Caki2 (cell line): ENCODE measurements around the gene MANBA. TPM values are rescaled to one million over a fixed set of nuclear protein-coding genes. Genes with fewer than 3 reads are reported as not detected.
"Not testable (repeated sequence)": the region's sequence is repeated elsewhere in the genome, so short reads cannot be mapped to it uniquely, and the experiment has no call there.

Experiments used
- DNase-seq: peaks from one replicate; pipeline ENCODE4 v3.0.0-alpha.2; 2015; ENCODE audit warnings: low read depth
- in situ Hi-C: cut with HindIII; loops from 2 replicates; pipeline ENCODE4 v1.10.0; 2016; ENCODE audit warnings: low sequenced_read_pairs, low pct_unique_long_range_greater_than_20kb, mixed read lengths
- total RNA-seq: library from RNA; depleted of rRNA; stranded (reverse); fragments of >200 nt; shearing (Covaris generic); gene quantifications from 2 replicates; pipeline ENCODE4 v1.2.3, GENCODE V29; 2014; ENCODE audit warnings: low replicate concordance

MANBA gene
- total RNA-seq, 1 experiment from 2014 or later = 17.8 TPM

DNA sequence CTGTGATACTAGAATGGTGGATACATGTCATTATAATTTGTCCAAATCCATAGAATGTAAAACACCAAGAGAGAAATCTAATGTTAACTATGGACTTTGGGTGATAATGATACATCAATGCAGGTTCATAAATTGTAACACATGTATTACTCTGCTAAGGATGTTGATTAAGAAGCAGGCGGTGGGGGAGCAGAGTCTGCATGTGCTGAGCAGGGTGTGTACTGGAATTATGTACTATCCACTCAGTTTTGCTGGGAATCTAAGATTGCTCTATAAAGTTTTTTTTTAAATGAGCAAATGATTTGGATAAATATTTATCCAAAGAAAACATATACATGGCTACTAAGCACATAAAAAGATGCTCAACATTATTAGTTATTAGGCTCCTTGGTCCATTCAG lies 15.0 kb upstream of the MANBA start:
- no peak for DNase-seq
- in situ Hi-C loops = no loop called here

DNA sequence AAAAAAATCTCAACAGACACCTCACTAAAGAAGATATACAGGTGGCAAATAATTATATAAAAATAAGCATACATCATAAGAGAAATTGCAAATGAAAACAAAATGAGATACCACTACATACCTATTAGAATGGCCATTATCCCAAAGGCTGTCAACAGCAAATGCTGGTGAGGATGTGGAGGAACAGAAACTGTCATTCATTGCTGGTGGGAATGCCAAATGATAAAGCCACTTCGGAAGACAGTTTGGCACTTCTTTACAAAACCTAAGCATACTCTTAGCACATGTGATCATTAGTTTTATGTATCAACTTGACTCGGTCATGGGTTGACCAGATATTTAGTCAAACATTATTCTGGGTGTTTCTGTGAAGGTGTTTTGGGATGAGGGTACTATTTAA lies 13.5 kb upstream of the MANBA start:
- in situ Hi-C loops = no loop called here
- no peak for DNase-seq

DNA sequence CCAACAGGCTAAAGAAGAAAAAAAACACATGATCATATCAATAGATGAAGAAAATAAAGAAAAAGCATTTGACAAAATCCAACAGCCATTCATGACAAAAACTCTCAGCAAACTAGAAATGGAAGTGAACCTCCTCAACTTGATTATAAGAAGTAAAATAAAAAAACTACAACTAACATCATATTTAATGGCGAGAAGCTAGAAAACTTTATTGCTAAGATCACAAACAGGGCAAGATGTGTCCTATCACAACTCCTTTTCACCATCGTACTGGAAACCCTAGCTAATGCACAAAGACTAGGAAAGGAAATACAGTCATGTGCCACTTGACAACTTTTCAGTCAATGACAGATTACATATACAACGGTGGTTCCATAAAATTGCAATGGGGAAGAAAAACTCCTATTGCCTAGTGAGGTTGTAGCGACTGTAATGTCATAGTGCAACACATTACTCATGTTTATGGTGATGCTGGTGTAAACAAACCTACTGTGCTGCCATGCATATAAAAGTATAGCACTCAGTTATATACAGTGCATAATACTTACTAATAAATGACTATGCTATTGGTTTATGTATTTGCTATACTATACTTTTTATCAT lies 12.1 kb upstream of the MANBA start:
- no peak for DNase-seq
- in situ Hi-C loops = no loop called here

GRCh38 chr4:102764901-102765300 lies 4.1 kb upstream of the MANBA start:
- DNase-seq = no peak
- in situ Hi-C loops = no loop called here

- in situ Hi-C loops = no loop called here
- no peak for DNase-seq
Observed at GRCh38 chr4:102761906-102762305, 1.1 kb upstream of the MANBA start.

DNA sequence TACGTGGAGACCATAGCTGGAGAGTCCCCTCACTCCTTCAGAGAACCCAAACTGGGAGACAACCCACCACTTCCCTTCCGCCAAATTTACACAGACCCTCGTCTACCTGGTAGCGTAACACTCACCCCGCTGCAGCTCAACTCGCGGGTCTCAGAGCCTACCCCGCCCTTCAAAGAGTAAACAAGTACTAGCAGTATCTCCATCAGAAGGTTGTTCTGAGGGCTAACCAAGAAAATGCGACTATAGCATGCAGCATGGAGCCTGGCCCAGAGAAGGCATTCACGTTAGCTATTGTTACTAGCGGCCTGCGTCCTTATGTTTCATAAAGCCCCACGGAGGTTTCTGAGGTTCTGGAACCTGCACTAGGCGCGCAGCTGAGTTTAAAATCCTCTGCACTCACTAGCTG lies 531 bp upstream of the MANBA start:
- in situ Hi-C loops = no loop called here
- no peak for DNase-seq

DNA sequence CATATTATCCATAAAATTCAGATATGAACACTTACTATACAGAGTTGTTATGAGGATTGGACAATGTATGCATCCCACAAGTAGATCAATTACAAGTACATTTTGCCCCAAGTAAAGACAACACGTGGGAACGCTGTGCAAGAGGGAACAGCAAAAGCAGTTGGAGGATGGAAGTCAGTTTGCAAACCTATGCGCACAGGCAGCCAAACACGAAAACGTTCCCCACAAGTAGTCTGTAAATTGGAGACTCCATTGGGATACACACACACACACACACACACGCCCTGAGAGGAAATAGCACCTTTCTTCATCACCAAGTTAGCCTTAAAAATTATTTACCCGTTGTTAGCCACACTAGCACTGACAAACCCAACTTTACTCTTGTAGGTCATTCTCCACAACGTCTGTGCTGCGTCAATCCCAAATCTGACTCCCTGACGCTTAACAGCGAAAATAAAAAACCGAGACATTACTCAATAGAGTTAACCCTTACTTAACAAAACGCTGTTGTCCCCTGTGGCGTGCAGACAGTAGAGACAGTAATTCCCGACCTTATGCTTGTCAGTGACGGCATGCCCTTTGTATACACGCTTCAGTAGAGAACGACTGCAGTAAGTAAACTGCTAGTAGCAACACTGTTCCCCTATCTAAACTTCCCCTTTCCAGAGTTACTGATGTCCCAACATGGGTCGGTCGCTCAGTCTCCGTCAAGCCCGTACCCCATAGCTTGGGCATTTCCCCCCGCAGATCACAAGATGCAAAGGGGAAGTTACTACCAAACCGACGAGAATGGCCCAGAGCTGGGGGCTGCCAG lies 730 bp downstream of the MANBA start:
- peak; percentile 43 for DNase-seq
- in situ Hi-C loops = no loop called here

DNA sequence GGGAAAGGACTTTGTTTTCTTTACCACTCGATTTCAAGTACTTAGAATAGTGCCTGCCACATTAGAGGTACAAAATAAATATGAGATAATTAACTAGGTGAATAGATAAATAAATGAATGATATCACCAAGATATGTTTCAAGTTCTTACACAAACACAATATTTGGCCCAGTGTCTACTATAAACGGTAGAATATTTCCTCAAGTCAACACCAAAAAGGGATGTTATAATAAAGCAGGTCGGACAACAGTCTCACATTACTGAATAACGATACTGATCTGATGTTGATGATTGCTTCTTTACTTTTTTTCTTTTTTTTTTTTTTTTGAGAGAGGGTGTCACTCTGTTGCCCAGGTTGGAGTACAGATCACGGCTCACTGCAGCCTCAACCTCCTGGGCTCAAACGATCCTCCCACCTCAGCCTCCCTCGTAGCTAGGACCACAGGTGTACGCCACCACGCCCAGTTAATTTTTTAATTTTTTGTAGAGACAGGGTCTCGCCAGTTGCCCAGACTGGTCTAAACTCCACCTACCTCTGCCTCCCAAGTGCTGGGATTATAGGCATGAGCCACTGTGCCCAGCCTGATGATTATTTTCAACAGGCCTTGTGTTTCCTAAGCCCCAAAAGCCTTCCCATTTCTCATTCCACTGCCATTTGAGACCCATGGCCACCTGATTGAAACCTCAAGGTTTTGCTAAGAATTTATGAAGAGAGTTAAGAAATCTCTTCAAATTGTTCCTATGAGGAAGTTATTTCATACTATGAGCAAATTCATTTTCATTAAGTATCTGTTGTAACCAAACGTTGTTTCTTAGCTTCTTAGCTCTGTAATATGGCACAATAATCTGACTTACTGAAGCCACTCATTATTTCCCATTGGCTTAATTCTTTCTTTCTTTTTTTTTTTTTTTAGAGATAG lies 2.3 kb downstream of the MANBA start:
- in situ Hi-C loops = no loop called here
- no peak for DNase-seq

DNA sequence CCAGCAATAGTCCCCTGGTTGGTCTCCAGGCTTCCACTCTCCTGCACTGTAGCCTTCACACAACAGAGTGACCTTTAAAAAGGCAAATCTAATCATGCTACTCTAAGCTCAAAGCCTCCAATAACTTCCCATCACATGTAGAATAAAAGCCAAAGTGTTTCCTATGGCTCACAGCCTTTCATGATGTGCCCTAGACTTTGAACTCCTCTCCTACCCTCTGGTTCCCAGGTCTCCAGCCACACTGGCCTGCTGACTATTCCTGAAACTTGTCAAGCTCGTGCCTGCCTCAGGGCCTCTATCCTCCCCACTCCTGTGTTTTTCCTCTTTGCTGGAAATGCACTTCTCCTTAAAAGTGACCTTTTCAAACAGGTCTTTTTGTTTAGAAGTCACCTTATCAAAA lies 3.1 kb downstream of the MANBA start:
- in situ Hi-C loops = no loop called here
- no peak for DNase-seq

DNA sequence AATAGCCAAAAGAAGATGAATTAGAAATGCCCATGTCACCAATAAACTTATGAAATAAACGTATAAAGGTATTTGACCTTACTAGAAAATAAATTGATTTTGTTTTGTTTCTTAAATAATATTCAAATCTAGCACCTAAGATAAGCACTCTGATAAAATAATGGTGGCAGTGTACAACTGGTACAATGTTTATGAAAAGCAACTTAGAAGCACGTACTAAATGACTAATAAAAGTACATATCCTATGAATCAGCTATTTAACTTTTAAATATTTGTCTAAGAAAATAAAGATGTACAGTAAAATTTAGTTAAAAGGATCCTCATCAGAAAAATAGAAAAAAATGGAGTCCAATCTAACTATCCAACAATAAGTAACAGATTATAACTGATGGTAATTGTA lies 6.7 kb downstream of the MANBA start:
- in situ Hi-C loops = no loop called here
- no peak for DNase-seq

- DNase-seq = no peak
- in situ Hi-C loops = no loop called here
Observed at GRCh38 chr4:102751941-102752340, 8.8 kb downstream of the MANBA start.

- in situ Hi-C loops = not testable (repeated sequence)
Observed at GRCh38 chr4:102743352-102743751, 17.4 kb downstream of the MANBA start.

DNA sequence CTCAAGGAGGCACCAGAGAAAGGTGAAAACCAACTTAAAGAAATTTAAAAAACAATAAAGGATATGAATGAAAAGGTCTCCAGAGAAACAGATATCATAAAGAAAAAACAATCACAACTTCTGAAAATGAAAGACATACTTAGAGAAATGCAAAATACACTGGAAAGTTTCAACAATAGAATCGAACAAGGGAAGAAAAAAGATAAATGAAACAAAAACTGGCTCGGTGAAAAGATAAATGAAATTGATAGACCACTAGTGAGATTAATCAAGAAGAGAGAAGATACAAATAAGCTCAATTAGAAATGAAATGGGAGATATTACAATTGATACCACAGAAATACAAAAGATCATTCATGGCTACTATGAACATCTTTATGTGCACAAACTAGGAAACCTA lies 22.0 kb downstream of the MANBA start:
- in situ Hi-C loops, DNase-seq: not testable (repeated sequence)

More at GRCh38 chr4:102743352-102743751, 17.4 kb downstream of the MANBA start:
- DNase-seq = not testable (repeated sequence)

DNA sequence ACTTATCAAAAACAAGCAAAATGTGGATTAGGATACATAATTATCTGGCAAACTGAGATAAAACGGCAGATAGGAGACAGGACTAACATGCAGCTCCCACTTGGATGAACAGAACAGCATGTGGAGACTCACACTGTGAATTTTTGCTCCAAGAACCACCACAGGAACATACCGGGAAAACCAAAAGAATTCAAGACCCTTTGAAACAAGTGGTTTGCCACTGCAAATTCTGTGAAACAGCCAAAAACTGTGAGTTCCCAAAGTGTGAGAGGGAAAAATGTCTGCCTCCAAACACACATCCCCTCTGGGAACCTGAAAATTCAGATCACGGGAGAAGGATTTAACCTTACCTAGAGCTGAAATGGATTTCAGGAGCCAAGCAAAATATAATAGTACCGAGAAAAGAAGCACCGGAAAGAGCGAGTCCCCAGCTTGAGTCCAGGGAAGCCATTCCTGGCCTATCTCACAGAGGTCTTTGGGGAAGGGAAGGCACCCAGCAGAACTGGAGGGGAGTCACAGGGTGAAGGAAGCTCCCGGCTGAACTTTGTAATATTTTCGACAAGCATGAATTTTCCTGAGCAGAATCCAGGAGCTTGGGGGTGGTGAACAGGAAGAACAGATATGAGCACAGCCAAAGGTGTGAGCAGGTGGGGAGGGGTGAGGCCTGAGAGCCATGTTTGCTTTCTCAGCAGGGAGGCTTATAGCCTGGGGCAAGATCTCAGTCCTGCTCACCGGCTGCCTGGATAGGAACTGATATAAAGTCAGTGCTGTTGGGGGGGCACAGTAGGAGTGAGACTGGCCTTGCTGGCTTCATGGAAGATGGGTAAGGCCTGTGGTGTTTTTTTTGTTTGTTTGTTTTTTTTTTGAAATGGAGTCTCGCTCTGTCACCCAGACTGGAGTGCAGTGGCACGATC lies 23.9 kb downstream of the MANBA start:
- in situ Hi-C loops = no loop called here

DNA sequence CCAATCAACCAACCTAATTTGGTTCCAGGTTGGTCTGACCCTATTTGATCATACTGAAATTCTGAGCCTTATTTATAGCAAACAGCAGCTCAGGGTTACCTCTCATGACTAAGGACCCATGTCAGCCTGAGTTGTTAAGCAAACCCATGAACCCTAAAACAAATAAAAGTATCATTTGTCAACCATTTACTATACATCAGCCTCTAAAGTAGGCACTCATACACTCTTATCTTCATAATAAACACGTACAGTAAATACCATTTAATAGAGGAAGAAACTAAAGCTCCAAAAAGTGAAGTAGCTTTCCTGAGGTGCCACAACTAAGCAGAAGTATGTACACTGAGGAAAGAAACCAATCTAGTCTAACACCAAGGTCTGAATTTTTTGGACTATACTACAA lies 25.2 kb downstream of the MANBA start:
- DNase-seq = no peak
- in situ Hi-C loops = no loop called here

More for the DNA sequence above, 23.9 kb downstream of the MANBA start:
- no peak for DNase-seq

DNA sequence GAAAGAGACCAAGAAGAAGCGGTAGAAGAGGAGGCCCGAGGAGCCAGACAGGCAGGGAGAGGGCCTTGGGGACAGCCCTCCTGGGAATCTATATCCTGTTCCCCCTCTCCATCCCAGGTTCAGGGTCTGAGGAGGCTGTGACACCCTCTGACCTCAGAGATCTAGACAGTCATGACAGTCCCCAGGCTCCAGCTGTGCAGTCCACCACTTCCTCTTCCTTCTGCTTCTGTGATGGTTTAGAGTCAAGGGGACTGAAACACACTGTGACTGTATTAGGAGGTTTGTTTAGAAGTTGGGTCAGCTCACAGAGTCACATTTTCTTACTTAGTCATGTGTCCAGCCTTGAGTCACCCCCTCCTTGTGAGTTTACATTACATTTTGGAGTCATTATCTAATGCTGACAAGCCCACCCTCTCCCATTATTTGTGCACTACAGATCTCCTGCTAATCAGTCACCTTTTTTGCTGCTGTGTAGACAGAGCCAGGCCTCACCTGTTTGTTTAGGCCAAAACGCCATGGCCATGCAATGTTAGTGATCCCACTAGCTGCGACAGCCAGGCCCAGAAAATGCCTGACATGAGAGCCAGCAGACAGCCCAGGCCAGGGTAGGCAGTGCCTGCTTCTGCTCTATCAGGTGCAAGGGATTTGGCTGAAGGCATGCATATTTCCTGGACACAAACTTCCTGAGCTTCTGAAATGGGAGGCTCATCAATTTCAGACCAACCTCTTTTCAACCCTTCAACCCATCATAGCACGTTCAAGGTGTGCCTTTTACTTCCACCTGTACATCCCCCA lies 26.0 kb downstream of the MANBA start:
- peak; percentile 17 for DNase-seq
- in situ Hi-C loops = no loop called here

- DNase-seq = no peak
- in situ Hi-C loops = no loop called here
Observed at GRCh38 chr4:102734116-102734515, 26.7 kb downstream of the MANBA start.
